PFSK-1 (cell line): Measurements from ENCODE around the gene UBASH3A.

Experiments used
- POLR2AphosphoS5 ChIP-seq: IDR thresholded peaks from 2 replicates; pipeline ENCODE4 v1.6.1; 2012; ENCODE audit warnings: low read depth, mild to moderate bottlenecking, control low read depth, low read length, moderate library complexity
- TAF1 ChIP-seq: IDR thresholded peaks from 2 replicates; pipeline ENCODE4 v1.6.1; 2012; ENCODE audit warnings: low read length, control low read depth, borderline replicate concordance; ENCODE audit not compliant: insufficient read depth

DNA sequence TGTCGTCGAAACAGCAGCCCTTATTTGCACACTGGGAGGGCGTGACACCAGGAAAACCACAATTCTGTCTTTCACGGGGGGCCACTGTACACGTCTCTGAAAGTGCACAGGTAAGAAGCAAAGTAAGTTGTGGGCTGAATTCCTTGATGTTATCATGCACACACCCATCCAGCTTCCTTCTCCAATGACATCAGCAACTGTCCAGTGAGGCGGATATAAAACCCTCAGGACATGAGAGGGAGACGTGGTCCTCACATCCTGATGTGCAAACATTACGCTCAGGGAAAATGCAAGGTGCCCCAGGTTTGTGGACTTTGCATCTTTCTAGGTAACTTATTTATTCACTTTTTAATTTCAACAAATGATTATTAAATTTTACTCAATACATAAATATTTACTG, 40.4 kb upstream of the UBASH3A start:
- TF ChIP-seq POLR2AphosphoS5 (no peak), TAF1 (no peak)
